MM.1S (cell line): Measurements from ENCODE around the gene FYB1.

Experiments
- EZH2 ChIP-seq: fragments of 300-600 bp; sonication (generic); optimal IDR thresholded peaks from 2 replicates; pipeline ENCODE3; 2017; ENCODE audit warnings: low read depth, mild to moderate bottlenecking, antibody characterized with exemption, low read length, mixed read lengths
- EZH2phosphoT487 ChIP-seq: fragments of 300-600 bp; sonication (generic); IDR thresholded peaks from 2 replicates; pipeline ENCODE4 v1.6.1; 2018; ENCODE audit warnings: antibody characterized with exemption, low read length
- TF ChIP-seq, protein P1 (sequence below): fragments of 300-600 bp; sonication (generic); IDR thresholded peaks from 2 replicates; pipeline ENCODE4 v1.5.1; 2016; ENCODE audit warnings: antibody characterized with exemption, low read length, mixed read lengths

DNA sequence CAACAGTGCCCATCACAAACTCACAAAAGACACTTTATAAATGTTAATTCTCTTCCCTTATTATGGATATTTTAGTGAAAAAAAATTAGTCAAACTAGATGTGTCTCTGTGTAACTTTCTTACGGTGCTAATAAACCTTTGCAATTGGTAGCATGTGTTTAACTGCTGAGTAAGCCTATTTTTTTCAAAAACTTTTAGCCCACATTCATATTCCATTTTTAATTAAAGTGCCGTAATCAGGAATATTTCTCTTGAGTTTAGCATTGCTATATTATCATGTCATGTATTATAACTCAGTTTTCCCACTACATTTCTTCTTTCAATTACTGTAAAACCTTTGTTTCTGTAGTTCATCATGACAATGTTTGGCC is 51.4 kb downstream of the FYB1 start:
- TF ChIP-seq EZH2phosphoT487 (no peak), EZH2 (no peak)
- TF ChIP-seq, protein P1, sequence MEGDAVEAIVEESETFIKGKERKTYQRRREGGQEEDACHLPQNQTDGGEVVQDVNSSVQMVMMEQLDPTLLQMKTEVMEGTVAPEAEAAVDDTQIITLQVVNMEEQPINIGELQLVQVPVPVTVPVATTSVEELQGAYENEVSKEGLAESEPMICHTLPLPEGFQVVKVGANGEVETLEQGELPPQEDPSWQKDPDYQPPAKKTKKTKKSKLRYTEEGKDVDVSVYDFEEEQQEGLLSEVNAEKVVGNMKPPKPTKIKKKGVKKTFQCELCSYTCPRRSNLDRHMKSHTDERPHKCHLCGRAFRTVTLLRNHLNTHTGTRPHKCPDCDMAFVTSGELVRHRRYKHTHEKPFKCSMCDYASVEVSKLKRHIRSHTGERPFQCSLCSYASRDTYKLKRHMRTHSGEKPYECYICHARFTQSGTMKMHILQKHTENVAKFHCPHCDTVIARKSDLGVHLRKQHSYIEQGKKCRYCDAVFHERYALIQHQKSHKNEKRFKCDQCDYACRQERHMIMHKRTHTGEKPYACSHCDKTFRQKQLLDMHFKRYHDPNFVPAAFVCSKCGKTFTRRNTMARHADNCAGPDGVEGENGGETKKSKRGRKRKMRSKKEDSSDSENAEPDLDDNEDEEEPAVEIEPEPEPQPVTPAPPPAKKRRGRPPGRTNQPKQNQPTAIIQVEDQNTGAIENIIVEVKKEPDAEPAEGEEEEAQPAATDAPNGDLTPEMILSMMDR = no peak
